ENCODE results near the gene PRPF4.

DNA sequence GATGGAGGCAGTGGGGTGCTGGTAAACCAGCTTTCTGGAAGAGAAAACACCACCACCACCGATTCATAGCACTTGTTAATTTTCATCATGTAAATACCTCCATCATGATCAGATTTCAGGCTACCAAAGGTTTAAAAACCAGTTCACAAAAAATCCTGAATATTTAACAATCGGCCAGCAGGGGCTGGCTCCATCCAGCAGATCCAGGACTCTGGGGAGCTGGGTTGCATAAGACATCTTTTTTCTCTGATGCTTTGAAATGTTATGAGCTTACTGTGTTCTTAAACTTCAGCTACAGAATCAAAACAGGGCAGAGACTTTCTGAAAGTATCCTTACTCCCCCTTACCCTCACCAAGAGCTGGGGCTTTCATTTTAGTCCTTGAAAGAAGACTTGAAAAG is 42.3 kb downstream of the PRPF4 start:
- TF ChIP-seq, protein P1, sequence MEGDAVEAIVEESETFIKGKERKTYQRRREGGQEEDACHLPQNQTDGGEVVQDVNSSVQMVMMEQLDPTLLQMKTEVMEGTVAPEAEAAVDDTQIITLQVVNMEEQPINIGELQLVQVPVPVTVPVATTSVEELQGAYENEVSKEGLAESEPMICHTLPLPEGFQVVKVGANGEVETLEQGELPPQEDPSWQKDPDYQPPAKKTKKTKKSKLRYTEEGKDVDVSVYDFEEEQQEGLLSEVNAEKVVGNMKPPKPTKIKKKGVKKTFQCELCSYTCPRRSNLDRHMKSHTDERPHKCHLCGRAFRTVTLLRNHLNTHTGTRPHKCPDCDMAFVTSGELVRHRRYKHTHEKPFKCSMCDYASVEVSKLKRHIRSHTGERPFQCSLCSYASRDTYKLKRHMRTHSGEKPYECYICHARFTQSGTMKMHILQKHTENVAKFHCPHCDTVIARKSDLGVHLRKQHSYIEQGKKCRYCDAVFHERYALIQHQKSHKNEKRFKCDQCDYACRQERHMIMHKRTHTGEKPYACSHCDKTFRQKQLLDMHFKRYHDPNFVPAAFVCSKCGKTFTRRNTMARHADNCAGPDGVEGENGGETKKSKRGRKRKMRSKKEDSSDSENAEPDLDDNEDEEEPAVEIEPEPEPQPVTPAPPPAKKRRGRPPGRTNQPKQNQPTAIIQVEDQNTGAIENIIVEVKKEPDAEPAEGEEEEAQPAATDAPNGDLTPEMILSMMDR (conservative IDR thresholded peaks at IDR 0.05; ENCODE audit: low read length): no peak
- TF ChIP-seq EZH2phosphoT487 (IDR thresholded peaks at IDR 0.05; ENCODE audit: borderline replicate concordance, low read depth, low read length): no peak

Measured in OCI-LY7 (cell line).